ENCODE results near the gene KCNH2.
A peak's percentile ranks its signal among the peaks of the same experiment; 100 is the strongest.
"Not testable (repeated sequence)": the region's sequence is repeated elsewhere in the genome, so short reads cannot be mapped to it uniquely, and the experiment has no call there.

KCNH2 gene

GRCh38 chr7:150934045-150934766, 43.9 kb downstream of the KCNH2 start:
- no peak for DNase-seq (ENCODE audit: low spot score)

- no peak for DNase-seq (ENCODE audit: low spot score)
Observed at GRCh38 chr7:150931199-150931869, 46.8 kb downstream of the KCNH2 start.

- no peak for DNase-seq (ENCODE audit: low spot score)
Observed at GRCh38 chr7:150928541-150928940, 49.6 kb downstream of the KCNH2 start.

GRCh38 chr7:150927956-150928344, 50.2 kb downstream of the KCNH2 start:
- no peak for DNase-seq (ENCODE audit: low spot score)

- DNase-seq (ENCODE audit: low spot score): no peak
Observed at GRCh38 chr7:150927157-150927955, 50.8 kb downstream of the KCNH2 start.

- no peak for DNase-seq (ENCODE audit: low spot score)
Observed at GRCh38 chr7:150926066-150926465, 52.1 kb downstream of the KCNH2 start.

- no peak for DNase-seq (ENCODE audit: low spot score)
Observed at GRCh38 chr7:150924369-150924781, 53.7 kb downstream of the KCNH2 start.

- DNase-seq (ENCODE audit: low spot score): no peak
Observed at GRCh38 chr7:150923802-150924201, 54.3 kb downstream of the KCNH2 start.

GRCh38 chr7:150923196-150923595, 54.9 kb downstream of the KCNH2 start:
- peak; percentile 6 for DNase-seq (ENCODE audit: low spot score)

- no peak for DNase-seq (ENCODE audit: low spot score)
Observed at GRCh38 chr7:150919160-150919559, 59.0 kb downstream of the KCNH2 start.

GRCh38 chr7:150918378-150918777, 59.7 kb downstream of the KCNH2 start:
- no peak for DNase-seq (ENCODE audit: low spot score)

GRCh38 chr7:150917969-150918368, 60.2 kb downstream of the KCNH2 start:
- no peak for DNase-seq (ENCODE audit: low spot score)

- DNase-seq (ENCODE audit: low spot score): no peak
Observed at GRCh38 chr7:150916670-150917069, 61.5 kb downstream of the KCNH2 start.

- no peak for DNase-seq (ENCODE audit: low spot score)
Observed at GRCh38 chr7:150914966-150915365, 63.2 kb downstream of the KCNH2 start.

GRCh38 chr7:150914196-150914595, 63.9 kb downstream of the KCNH2 start:
- no peak for DNase-seq (ENCODE audit: low spot score)

GRCh38 chr7:150912427-150912826, 65.7 kb downstream of the KCNH2 start:
- DNase-seq (ENCODE audit: low spot score): no peak

GRCh38 chr7:150911590-150912267, 66.4 kb downstream of the KCNH2 start:
- no peak for DNase-seq (ENCODE audit: low spot score)

GRCh38 chr7:150910996-150911422, 67.1 kb downstream of the KCNH2 start:
- no peak for DNase-seq (ENCODE audit: low spot score)

- DNase-seq (ENCODE audit: low spot score): not testable (repeated sequence)
Observed at GRCh38 chr7:150910305-150910995, 67.7 kb downstream of the KCNH2 start.

- no peak for DNase-seq (ENCODE audit: low spot score)
Observed at GRCh38 chr7:150909200-150909995, 68.7 kb downstream of the KCNH2 start.

GRCh38 chr7:150908173-150908572, 69.9 kb downstream of the KCNH2 start:
- DNase-seq (ENCODE audit: low spot score): no peak
